ENCODE data around the gene TMA7.

TMA7 gene

DNA sequence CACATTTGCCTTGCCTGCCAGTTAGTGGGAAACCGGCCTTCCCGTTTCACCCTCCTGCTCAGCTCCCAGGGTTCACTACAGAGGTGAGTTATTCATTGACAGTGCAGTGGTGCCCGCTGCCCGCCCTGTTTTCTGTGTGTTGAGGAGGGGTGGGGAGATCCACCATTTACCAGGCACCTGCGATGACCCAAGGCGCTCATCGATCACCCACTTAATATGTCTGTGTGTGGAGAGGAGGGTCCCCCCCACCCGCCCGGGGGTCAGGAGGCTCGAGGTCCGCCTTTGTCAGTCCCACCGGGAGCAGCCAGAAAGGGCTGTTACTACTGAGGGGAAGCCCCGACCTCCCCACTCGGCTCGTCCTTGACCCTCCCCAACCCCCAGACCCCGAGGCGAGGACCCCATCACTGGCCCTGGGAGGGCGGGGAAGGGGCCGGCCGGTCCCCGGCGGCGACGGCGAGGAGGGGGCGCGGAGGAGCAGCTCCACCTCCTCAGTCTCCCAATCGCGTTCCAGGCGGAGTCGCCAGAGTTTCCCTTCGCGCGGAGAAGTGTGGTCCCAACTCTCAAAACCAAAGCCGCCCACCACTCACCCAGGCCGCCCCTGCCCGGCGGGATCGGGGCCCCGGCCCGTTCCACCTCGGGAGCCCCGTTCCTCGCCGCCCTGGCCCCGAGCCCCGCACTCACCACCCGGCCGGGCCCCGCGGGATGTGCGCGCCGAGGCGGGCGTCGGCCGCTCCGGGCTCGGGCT, 11.3 kb upstream of the TMA7 start:
- TF ChIP-seq, protein P1, sequence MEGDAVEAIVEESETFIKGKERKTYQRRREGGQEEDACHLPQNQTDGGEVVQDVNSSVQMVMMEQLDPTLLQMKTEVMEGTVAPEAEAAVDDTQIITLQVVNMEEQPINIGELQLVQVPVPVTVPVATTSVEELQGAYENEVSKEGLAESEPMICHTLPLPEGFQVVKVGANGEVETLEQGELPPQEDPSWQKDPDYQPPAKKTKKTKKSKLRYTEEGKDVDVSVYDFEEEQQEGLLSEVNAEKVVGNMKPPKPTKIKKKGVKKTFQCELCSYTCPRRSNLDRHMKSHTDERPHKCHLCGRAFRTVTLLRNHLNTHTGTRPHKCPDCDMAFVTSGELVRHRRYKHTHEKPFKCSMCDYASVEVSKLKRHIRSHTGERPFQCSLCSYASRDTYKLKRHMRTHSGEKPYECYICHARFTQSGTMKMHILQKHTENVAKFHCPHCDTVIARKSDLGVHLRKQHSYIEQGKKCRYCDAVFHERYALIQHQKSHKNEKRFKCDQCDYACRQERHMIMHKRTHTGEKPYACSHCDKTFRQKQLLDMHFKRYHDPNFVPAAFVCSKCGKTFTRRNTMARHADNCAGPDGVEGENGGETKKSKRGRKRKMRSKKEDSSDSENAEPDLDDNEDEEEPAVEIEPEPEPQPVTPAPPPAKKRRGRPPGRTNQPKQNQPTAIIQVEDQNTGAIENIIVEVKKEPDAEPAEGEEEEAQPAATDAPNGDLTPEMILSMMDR (IDR thresholded peaks at IDR 0.05; ENCODE audit: low read depth, low read length, missing control alignments): no peak
- DNase-seq (ENCODE audit: low read depth): no peak
- H3K4me3 ChIP-seq (ENCODE audit: low read depth, low read length): peak overlapping the region; percentile 65

DNA sequence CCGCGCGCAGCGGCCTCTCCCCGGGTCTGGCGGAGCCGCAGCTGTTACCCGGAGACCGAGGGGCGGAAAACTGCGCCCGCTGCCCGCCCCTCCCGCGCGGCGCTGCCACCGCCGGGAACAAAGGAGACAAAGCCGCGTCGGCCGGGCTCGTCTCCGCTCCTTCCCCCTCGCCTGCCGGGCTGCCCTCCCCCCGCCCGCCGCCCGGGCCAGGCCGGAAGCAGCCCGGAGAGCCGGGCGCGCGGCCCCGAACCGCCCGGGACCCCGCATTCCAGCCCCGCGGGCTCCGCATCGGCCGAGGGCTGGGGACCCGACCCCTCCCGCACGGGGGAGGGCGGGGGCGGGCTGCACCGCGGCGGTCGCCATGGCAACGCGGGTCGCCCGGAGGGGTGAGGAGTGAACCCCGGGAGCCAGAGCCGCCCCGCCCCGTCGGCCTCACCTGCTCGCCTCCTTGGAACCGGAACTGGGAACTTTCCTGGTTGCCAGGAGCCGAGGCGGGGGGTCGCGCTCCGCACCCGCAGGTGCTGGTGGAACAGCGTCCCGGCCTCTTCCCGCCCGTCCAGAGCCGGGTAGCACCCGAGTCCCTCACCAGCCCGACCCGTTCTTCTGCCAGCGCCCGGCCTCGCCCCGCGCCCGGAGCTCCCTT, 10.6 kb upstream of the TMA7 start:
- H3K4me3 ChIP-seq (ENCODE audit: low read depth, low read length): peak overlapping the region; percentile 65
- no peak for DNase-seq (ENCODE audit: low read depth)
- TF ChIP-seq, protein P1 (IDR thresholded peaks at IDR 0.05; ENCODE audit: low read depth, low read length, missing control alignments): no peak

DNA sequence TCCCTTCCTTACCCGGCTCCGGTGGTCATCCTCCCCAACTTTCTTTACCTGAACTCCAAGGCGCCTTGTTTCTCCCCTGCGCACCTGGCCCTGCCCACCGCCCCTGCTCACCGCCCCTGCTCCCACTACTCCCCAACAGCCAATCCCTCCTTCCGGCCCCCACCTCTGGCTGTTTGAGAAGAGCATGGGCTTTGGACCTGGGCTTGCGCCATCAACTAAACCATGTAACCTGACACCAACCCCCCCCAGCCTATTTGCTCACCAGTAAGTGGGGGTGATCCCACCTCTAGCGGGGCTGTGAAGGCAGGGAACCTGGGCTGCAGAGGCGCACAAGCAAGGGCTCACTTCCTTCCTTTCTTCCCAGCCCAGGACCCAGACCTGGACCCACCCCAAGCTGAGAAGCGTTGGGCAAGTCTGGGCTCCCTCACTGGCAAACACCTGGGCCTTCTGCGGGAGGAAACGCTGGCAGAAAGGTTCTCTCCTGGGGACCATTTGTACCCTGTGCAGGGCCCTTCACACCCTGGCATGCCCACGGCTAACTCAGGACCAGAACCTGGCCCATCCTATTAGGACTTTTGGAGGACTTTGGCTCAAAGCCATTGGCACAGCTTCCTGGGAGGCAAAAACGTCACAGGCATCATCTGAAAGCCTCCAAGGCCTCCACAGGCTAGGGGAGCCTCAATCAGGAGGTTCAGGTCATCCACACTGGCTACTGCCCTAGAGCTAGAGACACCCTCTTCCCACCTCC, 9.9 kb upstream of the TMA7 start, which contains the start of gene PLXNB1:
Gene PLXNB1, minus strand, starts transcription at position 127 of the 748 bp plus-strand sequence. CDS start 5,475 bp downstream, outside the sequence.
- TF ChIP-seq, protein P1 (IDR thresholded peaks at IDR 0.05; ENCODE audit: low read depth, low read length, missing control alignments): no peak
- no peak for DNase-seq (ENCODE audit: low read depth)
- peak within 1 kb of the TSS; percentile 65 for H3K4me3 ChIP-seq (ENCODE audit: low read depth, low read length)

DNA sequence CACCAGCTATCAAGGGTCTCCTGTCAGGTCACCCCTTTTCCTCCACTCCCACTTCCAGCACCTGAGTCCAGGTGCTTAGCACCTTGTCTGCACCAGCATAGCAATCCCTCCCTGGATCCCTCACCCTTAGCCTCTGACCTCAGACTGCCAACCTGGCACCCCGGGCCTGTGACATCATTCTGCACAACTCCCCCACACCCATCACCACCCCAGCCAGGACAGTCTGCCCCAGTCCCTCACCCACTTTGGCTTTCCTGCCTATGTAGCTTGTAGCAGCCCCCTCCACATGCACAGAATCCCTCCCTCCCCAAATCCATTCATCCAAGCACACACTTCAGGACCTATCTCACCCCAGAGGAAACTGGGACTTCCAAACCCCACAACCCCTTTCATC, 9.4 kb upstream of the TMA7 start:
- no peak for DNase-seq (ENCODE audit: low read depth)
- TF ChIP-seq, protein P1 (IDR thresholded peaks at IDR 0.05; ENCODE audit: low read depth, low read length, missing control alignments): no peak
- H3K4me3 ChIP-seq (ENCODE audit: low read depth, low read length): no peak overlapping the region

DNA sequence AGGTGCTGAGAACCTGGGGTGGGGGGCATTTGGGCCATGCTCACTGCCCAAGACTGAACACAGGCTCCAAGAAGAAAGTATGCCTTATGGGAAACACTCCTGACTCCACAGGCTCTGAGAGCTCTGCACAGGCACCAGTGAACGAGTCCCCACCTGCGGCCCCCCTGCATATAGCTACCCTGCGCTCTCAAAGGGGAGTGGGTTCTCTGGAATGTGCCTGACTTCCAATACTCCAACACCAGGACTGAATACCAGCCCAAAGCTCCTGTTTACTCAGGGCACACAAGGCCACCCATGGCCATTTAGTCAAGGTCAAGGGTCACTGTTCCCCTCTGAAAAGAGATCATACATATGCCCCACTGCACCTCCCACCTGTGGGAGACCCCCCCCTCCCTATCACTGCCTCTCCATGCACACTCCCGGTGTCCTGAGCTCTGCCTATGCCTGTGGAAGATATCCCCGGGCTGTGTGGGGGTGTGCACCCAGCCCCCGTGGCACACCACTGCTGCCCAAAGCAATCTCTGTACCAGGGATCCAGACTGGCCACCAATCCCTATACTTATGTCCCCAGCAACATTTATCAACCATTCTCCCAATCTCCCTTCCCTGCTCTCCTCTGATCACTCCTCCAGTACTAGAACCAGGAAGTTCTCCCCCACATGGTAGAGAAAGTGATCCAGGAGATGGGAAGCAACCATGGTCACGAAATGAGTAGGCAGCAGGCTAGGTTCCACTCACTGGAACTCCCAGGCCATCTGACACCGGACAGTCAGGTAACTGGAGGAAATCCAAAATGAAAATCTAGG, 8.6 kb upstream of the TMA7 start:
- no peak overlapping the region for H3K4me3 ChIP-seq (ENCODE audit: low read depth, low read length)
- TF ChIP-seq, protein P1 (IDR thresholded peaks at IDR 0.05; ENCODE audit: low read depth, low read length, missing control alignments): no peak

More for the DNA sequence above, 8.6 kb upstream of the TMA7 start:
- no peak for DNase-seq (ENCODE audit: low read depth)

All from GM12864 (cell line).